ENCODE results near the gene PFKFB4. TPM values are rescaled to one million over a fixed set of nuclear protein-coding genes. Genes with fewer than 3 reads are reported as not detected.

PFKFB4 gene
- total RNA-seq, 3 donors from 2014 or later = 1.8 to 6.9 (median 5.2) TPM

GRCh38 chr3:48560648-48561018 lies 4.0 kb upstream of the PFKFB4 start:
- TF ChIP-seq POLR2AphosphoS5 (IDR thresholded peaks at IDR 0.05) (no peak), POLR2A (IDR thresholded peaks at IDR 0.05) (no peak), CTCF (IDR thresholded peaks at IDR 0.05) (no peak)
- Histone ChIP-seq H3K9me3 (no peaks in the 10 kb centered on the region), H3K36me3 (no peaks in the 10 kb centered on the region), H3K27me3 (no peaks in the 10 kb centered on the region), H3K27ac (peak overlapping the region in 1 of 2 donors; percentile 41), H3K4me3 (peak overlapping the region in 2 of 3 donors; percentile 15 to 36), H3K4me1 (peaks cover 3 to 4% of the 10 kb centered on the region in 2 donors)
- DNase-seq (ENCODE audit: low spot score in 2 of 2) = no peak
- intact Hi-C loops (cut with DNase I; ENCODE audit: low total_unique reads) = no loop called here

GRCh38 chr3:48558493-48559134 lies 2.0 kb upstream of the PFKFB4 start:
- no peak for DNase-seq (ENCODE audit: low spot score in 2 of 2)
- H3K4me1 ChIP-seq = peaks cover 3 to 4% of the 10 kb centered on the region in 2 donors
- no peaks in the 10 kb centered on the region for H3K27me3 ChIP-seq
- no peaks in the 10 kb centered on the region for H3K36me3 ChIP-seq
- H3K4me3 ChIP-seq = no peak overlapping the region
- H3K27ac ChIP-seq = peak overlapping the region in 1 of 2 donors; percentile 48
- intact Hi-C loops (cut with DNase I; ENCODE audit: low total_unique reads) = no loop called here
- TF ChIP-seq POLR2AphosphoS5 (IDR thresholded peaks at IDR 0.05) = no peak
- TF ChIP-seq CTCF (IDR thresholded peaks at IDR 0.05) = no peak
- TF ChIP-seq POLR2A (IDR thresholded peaks at IDR 0.05) = no peak
- no peaks in the 10 kb centered on the region for H3K9me3 ChIP-seq

GRCh38 chr3:48555949-48556795 lies 431 bp downstream of the PFKFB4 start:
- TF ChIP-seq CTCF (IDR thresholded peaks at IDR 0.05) (no peak), POLR2AphosphoS5 (IDR thresholded peaks at IDR 0.05) (no peak), POLR2A (IDR thresholded peaks at IDR 0.05) (no peak)
- Histone ChIP-seq H3K9me3 (no peaks in the 10 kb centered on the region), H3K4me3 (peak overlapping the region; percentile 47 to 68 (median 61)), H3K27me3 (no peaks in the 10 kb centered on the region), H3K27ac (peak overlapping the region; percentile 52 to 66), H3K4me1 (peaks cover 3 to 4% of the 10 kb centered on the region in 2 donors), H3K36me3 (no peaks in the 10 kb centered on the region)
- DNase-seq (ENCODE audit: low spot score in 2 of 2) = no peak
- intact Hi-C loops (cut with DNase I; ENCODE audit: low total_unique reads) = no loop called here

- DNase-seq (ENCODE audit: low spot score in 2 of 2) = no peak
- Histone ChIP-seq H3K4me1 (peaks cover 1 to 4% of the 10 kb centered on the region in 2 donors), H3K9me3 (no peaks in the 10 kb centered on the region), H3K36me3 (no peaks in the 10 kb centered on the region), H3K4me3 (no peak overlapping the region), H3K27ac (no peak overlapping the region), H3K27me3 (no peaks in the 10 kb centered on the region)
- TF ChIP-seq POLR2A (IDR thresholded peaks at IDR 0.05) (no peak), CTCF (IDR thresholded peaks at IDR 0.05) (no peak), POLR2AphosphoS5 (IDR thresholded peaks at IDR 0.05) (no peak)
- intact Hi-C loops (cut with DNase I; ENCODE audit: low total_unique reads) = no loop called here
These were observed 1.2 kb downstream of the PFKFB4 start for GRCh38 chr3:48555231-48555948.
